Transverse colon (tissue), 4 donors: ENCODE measurements around the gene TPST2. TPM values are rescaled to one million over a fixed set of nuclear protein-coding genes. Genes with fewer than 3 reads are reported as not detected.

Source experiments
- DNase-seq: peaks from one replicate; pipeline ENCODE4 v3.0.0-alpha.2; 2019
- H3K27ac ChIP-seq, 4 donors: fragments of 200-600 bp; sonication (generic); 2 replicates each; pipeline ENCODE4 v1.5.1; 2016 to 2018; ENCODE audit warnings: inconsistent platforms in 4 of 4
- H3K27me3 ChIP-seq: fragments of 200-600 bp; sonication (generic); 2 replicates; pipeline ENCODE4 v1.5.1; 2017; ENCODE audit warnings: inconsistent platforms
- H3K36me3 ChIP-seq, 4 donors: fragments of 200-600 bp; sonication (generic); 2 replicates each; pipeline ENCODE4 v1.5.1; 2017 to 2019; ENCODE audit warnings: inconsistent platforms in 4 of 4
- H3K4me1 ChIP-seq, 4 donors: fragments of 200-600 bp; sonication (generic); 2 replicates each; pipeline ENCODE4 v1.5.1; 2017 to 2020; ENCODE audit warnings: inconsistent platforms in 4 of 4
- H3K4me3 ChIP-seq, 4 donors: fragments of 200-600 bp; sonication (generic); 1 replicate in 1 of 4; 2 replicates in 3 of 4; pipeline versions ENCODE4 v1.5.1 to v1.6.1; 2017 to 2019; ENCODE audit warnings: inconsistent platforms in 4 of 4
- H3K9me3 ChIP-seq, 2 donors: fragments of 200-600 bp; sonication (generic); 2 replicates each; pipeline ENCODE4 v1.5.1; 2017 to 2019; ENCODE audit warnings: inconsistent platforms in 2 of 2
- CTCF ChIP-seq, 5 experiments: fragments of 200-600 bp in 3 of 5; fragments of 450-650 bp in 2 of 5; sonication (generic) in 3 of 5; IDR thresholded peaks; 1 replicate in 2 of 5; 2 replicates in 3 of 5; pipeline ENCODE4 v1.5.1; 2016 to 2017; ENCODE audit warnings: antibody characterized with exemption in 5 of 5, inconsistent platforms in 3 of 5, mild to moderate bottlenecking in 2 of 5, moderate library complexity in 1 of 5
- EP300 ChIP-seq: sonication (generic); formaldehyde crosslinking; IDR thresholded peaks from one replicate; pipeline ENCODE4 v1.6.1; 2017; ENCODE audit warnings: antibody characterized with exemption, low read depth
- POLR2A ChIP-seq: fragments of 450-650 bp; IDR thresholded peaks from one replicate; pipeline ENCODE4 v1.6.1; 2016; ENCODE audit warnings: antibody characterized with exemption, mild to moderate bottlenecking, moderate library complexity
- POLR2AphosphoS5 ChIP-seq, 3 donors: sonication (generic); formaldehyde crosslinking; IDR thresholded peaks; one replicate each; pipeline ENCODE4 v1.6.1; 2016; ENCODE audit warnings: antibody characterized with exemption in 3 of 3
- WGBS, 2 donors: methylation state at CpG; one replicate each; pipeline ENCODE4 v1.1.5; 2018; ENCODE audit warnings: low coverage in 1 of 2; 5-methylcytosine and 5-hydroxymethylcytosine counted together
- in situ Hi-C, 4 donors: fragments of 200-750 bp; cut with MboI; loops; one replicate each; pipeline versions ENCODE4 v1.15.0 to v1.15.1; 2017; ENCODE audit warnings: low sequenced_read_pairs in 3 of 4, low pct_ligation_motif_present in 1 of 4, low pct_unique_long_range_greater_than_20kb in 1 of 4
- intact Hi-C: fragments of 100-400 bp; cut with DNase I; formaldehyde crosslinking; loops from one replicate; pipeline ENCODE4 v1.15.1; 2023; ENCODE audit warnings: low total_unique reads
- total RNA-seq, 4 donors: library from RNA; depleted of rRNA; stranded (reverse); fragments of >200 nt; gene quantifications; one replicate each; pipeline ENCODE4 v1.1.0, GENCODE V29; 2016

The TPST2 gene
- total RNA-seq, 4 donors from 2014 or later = 14.3 to 35.6 (median 26.8) TPM

- H3K27me3 ChIP-seq = no peaks in the 10 kb centered on the region
- in situ Hi-C loops (no loop called here), intact Hi-C loops (no loop called here)
- WGBS, 2 donors = 79% methylated on average over 12 of the region's 12 CpGs; no CpG with 5 or more reads in 1 of the 2 donors
- no peak overlapping the region for H3K27ac ChIP-seq
- peaks cover 0 to 8% (median 3%) of the 10 kb centered on the region in 4 donors for H3K4me1 ChIP-seq
- no peaks in the 10 kb centered on the region for H3K36me3 ChIP-seq
- no peak overlapping the region for H3K4me3 ChIP-seq
- no peaks in the 10 kb centered on the region for H3K9me3 ChIP-seq
- DNase-seq = no peak
- no peak for TF ChIP-seq POLR2AphosphoS5 (IDR thresholded peaks at IDR 0.05)
- TF ChIP-seq CTCF (IDR thresholded peaks at IDR 0.05) = no peak
- no peak for TF ChIP-seq POLR2A
- no peak for TF ChIP-seq EP300
Observed at GRCh38 chr22:26624803-26625202, 34.9 kb upstream of the TPST2 start.

GRCh38 chr22:26623984-26624383 is 34.1 kb upstream of the TPST2 start:
- Histone ChIP-seq H3K27ac (no peak overlapping the region), H3K36me3 (no peaks in the 10 kb centered on the region), H3K27me3 (no peaks in the 10 kb centered on the region), H3K9me3 (no peaks in the 10 kb centered on the region), H3K4me3 (no peak overlapping the region), H3K4me1 (peaks cover 0 to 6% (median 1%) of the 10 kb centered on the region in 4 donors)
- no peak for TF ChIP-seq EP300
- no peak for TF ChIP-seq POLR2AphosphoS5 (IDR thresholded peaks at IDR 0.05)
- no peak for TF ChIP-seq CTCF (IDR thresholded peaks at IDR 0.05)
- TF ChIP-seq POLR2A = no peak
- no peak for DNase-seq
- intact Hi-C loops (no loop called here), in situ Hi-C loops (no loop called here)
- WGBS, 2 donors = 92 to 96% methylated on average over 1 of the region's 1 CpG

- Histone ChIP-seq H3K27ac (no peak within 1 kb of the TSS), H3K9me3 (no peaks in the 10 kb centered on the region), H3K4me1 (peaks cover 0 to 2% (median 0%) of the 10 kb centered on the region in 4 donors), H3K27me3 (no peaks in the 10 kb centered on the region), H3K36me3 (no peaks in the 10 kb centered on the region), H3K4me3 (no peak within 1 kb of the TSS)
- in situ Hi-C loops (no loop called here), intact Hi-C loops (no loop called here)
- WGBS, 2 donors = 73% methylated on average over 7 of the region's 7 CpGs; no CpG with 5 or more reads in 1 of the 2 donors
- no peak for DNase-seq
- no peak for TF ChIP-seq CTCF (IDR thresholded peaks at IDR 0.05)
- no peak for TF ChIP-seq POLR2AphosphoS5 (IDR thresholded peaks at IDR 0.05)
- no peak for TF ChIP-seq EP300
- TF ChIP-seq POLR2A = no peak
Observed at GRCh38 chr22:26621663-26622062, 31.7 kb upstream of the TPST2 start, which contains the start of gene CRYBA4. CRYBA4 (plus strand) TSS chr22:26621963; CDS start chr22:26622597, 634 bp downstream.

GRCh38 chr22:26620197-26620596 is 30.3 kb upstream of the TPST2 start:
- in situ Hi-C loops (no loop called here), intact Hi-C loops (no loop called here)
- no peaks in the 10 kb centered on the region for H3K9me3 ChIP-seq
- no peak for TF ChIP-seq EP300
- no peak for TF ChIP-seq CTCF (IDR thresholded peaks at IDR 0.05)
- no peak for TF ChIP-seq POLR2A
- no peak for TF ChIP-seq POLR2AphosphoS5 (IDR thresholded peaks at IDR 0.05)
- WGBS, 2 donors = 93 to 100% methylated on average over 1 to 2 of the region's 2 CpGs
- H3K36me3 ChIP-seq = no peaks in the 10 kb centered on the region
- no peak overlapping the region for H3K27ac ChIP-seq
- H3K4me3 ChIP-seq = no peak overlapping the region
- no peaks in the 10 kb centered on the region for H3K27me3 ChIP-seq
- DNase-seq = no peak
- H3K4me1 ChIP-seq = peaks cover 0 to 2% (median 0%) of the 10 kb centered on the region in 4 donors
